GM10266 (cell line): ENCODE measurements around the gene TMEM92.

ENCODE experiments used
- DNase-seq: peaks from one replicate; pipeline ENCODE4 v3.0.0; 2012; ENCODE audit errors: extremely low spot score
- CTCF ChIP-seq: IDR thresholded peaks from 2 replicates; pipeline ENCODE4 v1.5.1; 2012; ENCODE audit warnings: mild to moderate bottlenecking, low read depth; ENCODE audit not compliant: control insufficient read depth, insufficient read depth; ENCODE audit errors: missing control alignments

Gene TMEM92

GRCh38 chr17:50325906-50326305 is 51.6 kb downstream of the TMEM92 start:
- no peak for DNase-seq

GRCh38 chr17:50326831-50327364 is 52.6 kb downstream of the TMEM92 start:
- DNase-seq = no peak
- no peak for TF ChIP-seq CTCF

More at GRCh38 chr17:50325906-50326305, 51.6 kb downstream of the TMEM92 start:
- TF ChIP-seq CTCF = no peak

- TF ChIP-seq CTCF = no peak
- DNase-seq = no peak
Observed at GRCh38 chr17:50328363-50329325, 54.4 kb downstream of the TMEM92 start.

- no peak for DNase-seq
- TF ChIP-seq CTCF = no peak
Observed at GRCh38 chr17:50329716-50330115, 55.5 kb downstream of the TMEM92 start.

- no peak for TF ChIP-seq CTCF
- DNase-seq = no peak
Observed at GRCh38 chr17:50330151-50330775, 56.0 kb downstream of the TMEM92 start.
